Measurements from ENCODE around the gene RELN.
"Not testable (repeated sequence)": the region's sequence is repeated elsewhere in the genome, so short reads cannot be mapped to it uniquely, and the experiment has no call there.

The RELN gene

DNA sequence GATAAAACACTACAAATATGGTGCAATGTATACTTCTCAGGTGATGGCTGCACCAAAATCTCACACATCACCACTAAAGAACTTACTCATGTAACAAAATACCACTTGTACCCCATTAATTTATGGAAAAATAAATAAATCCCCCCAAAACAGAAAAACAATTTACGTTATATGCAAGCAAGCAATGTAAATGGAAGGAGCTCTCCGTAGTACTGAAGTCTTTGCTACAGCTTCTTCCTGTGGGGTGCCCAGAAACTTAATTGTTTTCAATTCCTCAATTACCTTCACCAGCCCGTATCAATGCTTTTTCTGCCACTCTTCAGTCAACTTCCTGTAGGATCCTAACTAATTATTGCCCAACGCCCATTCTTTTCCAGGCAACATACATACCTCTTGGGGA is 138.1 kb downstream of the RELN start:
- peak; percentile 0 for DNase-seq (ENCODE audit: low read depth)

DNA sequence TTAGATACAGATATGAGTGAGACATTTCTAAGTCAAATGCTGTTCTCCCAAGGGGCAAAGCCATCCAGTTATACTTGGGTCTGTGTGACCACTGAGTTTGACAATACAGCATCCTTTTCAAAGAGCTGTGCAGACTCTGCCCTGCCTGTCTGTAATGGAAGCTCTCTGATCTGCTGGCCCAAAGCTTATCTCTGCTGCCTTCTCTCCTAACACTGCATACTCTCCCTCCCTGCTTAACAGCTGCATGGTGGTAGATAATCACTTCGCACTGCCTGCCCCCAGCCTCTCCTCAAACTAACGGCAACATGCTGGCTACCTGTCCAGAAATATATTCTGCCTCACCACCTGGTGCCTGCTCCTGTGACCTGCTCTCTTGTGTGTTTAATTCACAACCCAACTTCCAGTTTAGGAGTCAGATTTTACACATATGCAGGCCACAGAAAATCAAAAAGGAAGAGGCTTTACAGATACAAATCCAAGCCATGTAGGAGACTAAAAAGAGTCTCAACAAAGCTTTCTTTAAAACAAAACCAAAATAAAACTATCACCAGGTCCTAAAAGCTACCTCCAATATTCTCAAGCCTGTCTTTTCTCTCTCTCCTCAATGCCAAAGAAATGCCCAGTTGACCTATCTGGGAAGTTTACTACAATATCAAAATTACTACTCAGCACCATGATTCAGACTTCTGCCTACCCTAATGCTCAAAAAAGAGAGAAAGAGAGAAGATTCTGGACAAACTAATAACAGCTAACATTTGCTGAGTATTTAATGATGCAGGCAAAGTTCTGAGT is 145.6 kb downstream of the RELN start:
- no peak for DNase-seq (ENCODE audit: low read depth)

DNA sequence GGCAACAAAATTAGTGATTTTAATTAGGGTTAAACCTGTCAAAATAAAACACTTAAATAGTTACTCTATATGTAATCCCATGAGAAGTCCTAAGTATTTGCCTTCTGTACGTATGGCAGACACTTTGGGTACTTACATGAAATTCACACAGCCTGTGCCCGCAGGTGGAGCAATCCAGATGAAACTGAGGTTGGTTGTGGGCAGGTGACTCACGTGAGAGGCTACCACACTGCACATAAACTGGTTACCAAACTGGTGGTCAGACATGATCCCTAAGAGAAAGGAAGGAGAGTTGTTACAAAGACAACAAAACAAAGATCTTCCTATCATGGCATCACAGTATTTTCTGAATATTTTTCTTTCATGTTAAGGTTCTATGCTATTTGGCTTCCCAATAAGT is 156.1 kb downstream of the RELN start:
- DNase-seq (ENCODE audit: low read depth): no peak

DNA sequence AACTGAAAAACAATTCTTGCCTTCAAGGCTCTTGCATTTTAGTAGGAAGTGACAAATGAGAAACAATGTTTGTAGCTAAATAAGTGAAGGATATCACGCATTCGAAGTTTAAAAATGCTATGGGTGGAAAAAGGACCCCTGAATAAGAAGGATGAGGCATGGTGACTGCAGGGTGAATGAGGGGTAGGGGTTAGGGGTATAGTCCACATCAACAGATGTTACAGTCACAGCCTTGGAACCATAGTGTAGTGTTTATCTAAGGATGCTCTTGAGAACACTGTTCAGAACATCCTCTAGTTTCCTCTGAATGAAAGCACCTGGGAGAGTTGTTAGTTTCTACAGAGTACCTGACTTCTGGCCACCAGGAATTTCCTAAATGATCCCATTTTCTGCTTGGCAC is 157.0 kb downstream of the RELN start:
- no peak for DNase-seq (ENCODE audit: low read depth)

DNA sequence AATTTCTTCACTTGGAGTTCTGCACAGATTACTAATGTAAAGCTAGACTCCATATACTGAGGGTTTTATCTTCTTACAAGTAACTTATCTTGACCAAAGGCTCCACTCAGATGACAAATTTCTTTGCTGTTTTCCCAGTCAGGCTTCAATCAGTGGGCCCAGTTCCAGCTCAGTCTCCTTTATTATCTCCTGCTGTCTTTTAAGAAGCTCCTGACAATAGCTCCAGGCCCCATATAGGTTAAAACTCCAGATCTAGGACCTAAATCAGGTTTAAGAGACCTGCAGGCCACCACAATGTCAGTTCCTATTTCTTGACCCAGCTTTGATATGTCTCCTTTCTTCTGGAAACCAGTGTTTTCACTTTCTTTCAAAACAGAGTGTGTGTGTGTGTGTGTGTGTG is 165.2 kb downstream of the RELN start:
- no peak for DNase-seq (ENCODE audit: low read depth)

DNA sequence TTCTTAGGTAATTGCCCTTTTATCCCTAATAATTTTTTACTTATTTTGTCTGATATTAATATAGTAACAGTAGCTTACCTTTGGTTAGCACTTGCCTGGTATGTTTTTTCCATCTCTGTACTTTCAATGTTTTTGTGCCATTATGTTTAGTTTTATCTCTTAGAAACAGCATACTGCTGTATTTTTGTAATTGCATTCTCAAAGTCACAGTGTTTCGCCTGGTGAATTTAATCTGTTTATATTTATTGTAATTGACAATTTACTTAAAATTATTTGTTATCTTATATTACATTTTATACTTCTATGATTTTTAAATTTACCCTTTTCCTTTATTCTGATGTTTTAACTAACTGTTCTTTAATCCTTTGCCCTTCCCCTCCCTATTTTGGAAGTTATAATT is 166.4 kb downstream of the RELN start:
- no peak for DNase-seq (ENCODE audit: low read depth)

DNA sequence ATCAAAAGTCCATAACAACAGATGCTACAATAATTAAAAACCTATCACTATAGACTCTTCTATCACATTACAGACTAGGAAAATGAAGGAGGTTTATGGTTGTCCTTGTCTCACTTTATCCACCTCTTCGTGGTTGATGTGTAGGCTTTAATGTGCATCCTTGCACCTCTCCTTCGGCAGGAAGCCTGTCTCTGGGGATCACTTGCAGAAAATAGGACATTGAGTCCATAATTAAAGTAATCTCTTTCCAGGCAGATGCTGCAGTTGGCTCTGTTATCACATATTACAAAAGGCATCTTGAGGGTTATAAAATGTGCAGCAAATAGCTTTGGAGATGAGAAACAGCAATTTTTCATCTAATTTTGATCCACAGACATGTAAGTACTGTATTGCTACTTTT is 168.4 kb downstream of the RELN start:
- no peak for DNase-seq (ENCODE audit: low read depth)

DNA sequence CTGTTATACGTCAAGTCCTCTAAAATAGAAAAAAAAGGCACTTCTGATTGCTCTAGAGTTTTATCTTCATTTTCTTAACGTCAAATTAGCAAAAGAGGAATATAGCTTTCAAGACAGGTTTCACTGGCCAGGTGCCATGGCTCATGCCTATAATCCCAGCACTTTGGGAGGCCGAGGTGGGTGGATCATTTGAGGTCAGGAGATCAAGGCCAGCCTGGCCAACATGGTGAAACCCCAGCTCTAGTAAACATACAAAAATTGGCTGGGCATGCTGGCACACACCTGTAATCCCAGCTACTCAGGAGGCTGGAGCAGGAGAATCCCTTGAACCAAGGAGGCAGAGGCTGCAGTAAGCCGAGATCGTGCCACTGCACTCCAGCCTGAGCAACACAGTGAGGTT is 173.5 kb downstream of the RELN start:
- not testable (repeated sequence) for DNase-seq (ENCODE audit: low read depth)

DNA sequence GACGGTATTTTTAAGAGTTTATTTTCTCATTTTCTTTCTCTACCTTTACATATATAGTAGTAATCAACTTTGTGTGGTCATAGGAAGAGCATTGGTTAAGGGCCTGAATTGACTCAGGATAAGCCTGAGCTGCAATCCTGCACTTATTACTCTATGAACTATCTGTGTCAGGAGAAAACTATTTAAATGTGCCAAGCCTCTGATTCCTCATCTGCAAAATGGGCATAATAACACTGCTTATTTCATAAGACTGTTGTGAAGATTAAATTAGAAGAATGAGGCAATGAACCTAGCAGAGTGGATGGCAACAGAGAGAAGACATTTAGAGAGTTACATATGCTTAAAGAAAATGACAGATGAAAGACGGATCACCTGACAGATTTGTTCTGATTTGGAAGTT is 175.5 kb downstream of the RELN start:
- DNase-seq (ENCODE audit: low read depth): no peak

DNA sequence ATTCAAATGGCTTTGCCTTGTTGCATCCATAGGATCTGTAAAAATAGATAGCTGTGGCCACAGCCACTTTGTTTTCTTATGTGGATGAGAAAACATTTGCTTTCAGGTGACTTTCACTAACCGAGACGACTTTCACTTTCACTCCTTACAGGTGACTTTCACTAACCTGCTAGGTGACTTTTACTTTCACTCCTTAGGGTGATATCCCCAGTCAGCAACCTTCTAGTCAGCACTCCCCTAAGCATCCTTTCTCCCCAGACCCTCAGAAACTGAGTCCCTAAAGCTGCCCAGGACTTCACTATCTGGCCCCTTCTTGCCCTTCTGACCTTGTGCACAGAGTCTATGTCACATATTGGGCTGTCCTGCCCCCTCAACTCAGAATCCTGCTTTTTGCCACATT is 177.5 kb downstream of the RELN start:
- no peak for DNase-seq (ENCODE audit: low read depth)

DNA sequence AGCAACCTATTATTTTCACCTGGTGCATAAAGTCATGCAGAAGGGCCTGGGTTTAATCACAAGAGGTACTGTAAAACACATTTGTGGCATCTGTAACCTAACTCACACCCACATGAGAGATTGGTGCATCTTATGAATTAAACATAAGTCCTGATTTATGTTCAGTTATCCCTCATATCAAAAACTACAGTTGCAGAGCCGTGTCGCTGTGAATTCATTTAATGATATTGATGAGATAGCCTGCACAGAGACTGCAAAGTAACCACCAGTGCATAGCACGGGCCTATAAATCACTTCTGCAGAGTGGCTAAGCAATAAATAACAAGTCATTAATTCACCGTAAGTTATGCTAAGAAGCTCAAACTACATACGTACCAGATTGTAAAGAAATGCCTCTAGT is 178.2 kb downstream of the RELN start:
- no peak for DNase-seq (ENCODE audit: low read depth)

DNA sequence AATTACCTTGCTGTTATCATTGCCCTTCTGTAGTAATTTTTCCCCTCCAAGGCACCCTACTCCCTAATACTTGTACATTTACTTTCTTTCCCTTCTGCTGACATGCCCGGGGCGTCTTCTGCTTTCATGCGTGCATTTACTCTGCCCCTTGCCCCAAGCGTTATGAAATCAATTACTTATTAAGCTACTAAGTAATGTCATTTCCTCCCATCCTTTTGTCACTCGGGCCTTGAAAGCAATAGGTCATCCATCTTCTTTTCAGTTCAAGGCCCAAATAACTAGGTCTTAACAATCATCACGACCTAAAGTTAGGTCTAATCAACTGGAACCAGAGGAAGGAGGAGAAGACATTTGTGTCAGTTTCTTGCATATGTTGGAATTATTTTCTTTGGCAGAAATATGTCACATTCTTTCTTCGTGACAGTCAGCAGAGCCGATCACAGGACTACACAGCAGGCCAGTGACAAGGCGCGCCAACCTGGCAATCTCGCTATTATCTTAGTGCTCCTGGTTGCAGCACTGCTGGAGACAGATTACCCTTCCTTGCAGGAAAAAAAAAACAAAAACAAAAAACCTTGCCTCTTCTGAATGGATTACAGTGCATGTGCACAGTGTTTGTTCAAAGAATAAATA is 179.2 kb downstream of the RELN start:
- no peak for DNase-seq (ENCODE audit: low read depth)

DNA sequence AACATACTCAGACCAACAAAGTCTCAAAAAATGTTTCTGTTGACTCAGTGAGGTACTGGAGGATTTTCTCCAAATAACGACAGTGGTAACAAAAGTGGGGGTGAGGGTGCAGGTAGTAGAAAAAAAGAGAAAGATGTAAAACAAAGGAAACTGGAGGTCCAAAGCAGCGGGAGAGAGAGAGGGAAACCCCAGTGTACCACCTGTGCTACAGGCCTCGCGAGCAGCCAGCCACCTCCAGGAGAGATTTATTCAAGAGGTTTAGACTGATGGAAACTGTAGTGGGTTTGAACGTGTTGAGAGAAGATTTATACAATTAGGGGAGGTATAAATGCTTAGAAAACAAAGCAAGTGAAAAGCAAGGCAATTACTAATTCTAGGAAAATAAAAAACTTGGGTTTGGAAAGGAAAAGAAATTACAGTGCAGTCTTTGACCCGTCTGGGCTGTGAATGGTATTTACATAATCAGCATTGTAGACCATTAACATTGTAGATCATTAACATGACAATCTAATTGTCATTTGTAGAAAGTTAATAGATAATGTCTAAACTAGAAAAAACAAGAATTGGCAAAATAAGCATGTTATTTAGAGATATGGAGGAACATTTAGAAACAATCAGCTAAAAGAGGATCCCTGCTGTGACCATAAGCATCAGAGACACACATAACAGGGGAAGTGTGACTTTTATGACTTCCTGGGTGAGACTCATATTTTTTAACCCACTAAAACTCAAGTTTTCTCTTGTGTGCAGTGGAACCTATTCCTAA is 180.0 kb downstream of the RELN start:
- no peak for DNase-seq (ENCODE audit: low read depth)

DNA sequence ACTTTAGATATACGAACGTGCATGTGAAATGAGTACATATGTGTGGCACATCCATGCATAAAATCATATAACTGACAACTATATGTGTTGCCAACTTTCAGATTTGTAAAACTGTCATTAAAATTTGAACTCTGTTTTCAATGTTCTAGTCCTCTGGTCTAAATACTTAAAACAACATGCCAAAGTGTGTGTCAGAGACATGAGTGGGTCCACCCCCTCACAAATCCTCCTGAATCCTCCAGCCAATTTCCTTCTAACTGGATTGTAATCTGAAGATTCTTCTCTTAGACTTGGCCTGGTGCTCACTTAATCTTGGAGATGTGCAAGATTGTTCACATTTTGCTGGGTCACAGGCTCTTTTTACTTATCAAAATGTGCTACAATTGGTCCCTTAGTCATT is 184.1 kb downstream of the RELN start:
- DNase-seq (ENCODE audit: low read depth): no peak

DNA sequence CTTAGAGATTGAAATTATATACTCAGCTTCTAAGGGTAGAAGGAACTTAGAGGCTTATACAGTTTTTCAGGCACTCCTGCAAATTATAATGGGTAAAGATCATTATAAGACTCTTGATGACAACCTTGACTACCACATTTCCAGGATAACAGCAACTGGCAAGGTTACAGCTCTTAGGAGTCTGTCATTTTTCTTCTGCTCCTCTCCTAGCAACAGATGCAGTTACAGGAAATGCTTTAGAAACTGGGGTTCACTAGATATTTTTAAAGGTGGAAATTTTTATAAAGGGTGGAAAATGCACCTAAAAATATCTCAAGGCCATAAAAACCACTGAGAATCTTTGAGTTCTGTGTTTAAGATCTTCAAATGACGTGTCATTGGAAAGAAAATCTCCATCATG is 185.8 kb downstream of the RELN start:
- DNase-seq (ENCODE audit: low read depth): no peak

DNA sequence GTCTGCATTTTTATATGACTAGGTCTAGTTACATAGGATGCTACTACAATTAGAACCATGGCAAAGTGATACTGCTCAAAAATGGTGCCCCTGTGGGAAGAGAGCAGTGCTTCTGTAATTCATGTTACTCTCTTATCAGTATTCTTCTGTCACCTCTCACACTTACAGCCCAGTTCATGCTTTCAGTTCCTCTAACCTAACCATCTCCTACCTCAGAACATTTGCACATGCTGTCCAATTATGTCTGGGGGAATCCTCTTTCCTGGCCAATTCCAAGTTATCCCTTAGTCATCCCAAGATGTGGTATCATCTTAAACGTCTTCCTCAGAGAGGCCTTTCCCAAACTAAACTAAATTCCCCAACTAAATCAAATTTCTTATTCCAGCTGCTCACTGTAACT is 190.2 kb downstream of the RELN start:
- DNase-seq (ENCODE audit: low read depth): no peak

DNA sequence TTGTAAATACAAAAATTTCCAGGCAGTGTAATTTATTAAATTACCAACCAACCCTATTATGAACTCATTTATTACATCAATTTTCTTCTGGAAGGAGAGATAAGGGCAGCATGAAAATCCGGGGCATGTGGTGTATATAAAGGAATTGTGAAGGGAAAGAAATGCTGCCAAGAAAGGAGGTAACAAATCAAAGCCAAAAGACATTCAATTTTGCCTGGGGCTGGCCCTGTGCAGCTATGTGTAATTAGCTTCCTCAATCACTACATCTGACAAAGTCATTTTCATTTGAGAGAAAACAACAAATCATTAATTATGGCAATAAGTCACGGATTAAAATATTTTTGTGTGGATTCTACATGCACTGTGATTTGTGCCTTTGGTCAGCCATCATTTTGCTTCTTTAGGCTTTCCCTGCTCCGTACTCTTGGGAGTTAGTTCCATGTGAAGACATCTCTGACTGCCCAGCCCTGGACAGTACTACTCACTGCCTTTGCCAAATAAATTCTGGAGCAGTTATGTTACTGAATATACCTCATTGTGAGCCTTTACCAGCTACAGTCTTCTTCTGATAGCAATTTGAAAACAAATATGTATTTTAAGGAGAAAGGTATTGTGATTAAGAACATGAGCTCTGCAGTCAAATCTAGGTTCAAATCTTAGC is 191.7 kb downstream of the RELN start:
- DNase-seq (ENCODE audit: low read depth): no peak

DNA sequence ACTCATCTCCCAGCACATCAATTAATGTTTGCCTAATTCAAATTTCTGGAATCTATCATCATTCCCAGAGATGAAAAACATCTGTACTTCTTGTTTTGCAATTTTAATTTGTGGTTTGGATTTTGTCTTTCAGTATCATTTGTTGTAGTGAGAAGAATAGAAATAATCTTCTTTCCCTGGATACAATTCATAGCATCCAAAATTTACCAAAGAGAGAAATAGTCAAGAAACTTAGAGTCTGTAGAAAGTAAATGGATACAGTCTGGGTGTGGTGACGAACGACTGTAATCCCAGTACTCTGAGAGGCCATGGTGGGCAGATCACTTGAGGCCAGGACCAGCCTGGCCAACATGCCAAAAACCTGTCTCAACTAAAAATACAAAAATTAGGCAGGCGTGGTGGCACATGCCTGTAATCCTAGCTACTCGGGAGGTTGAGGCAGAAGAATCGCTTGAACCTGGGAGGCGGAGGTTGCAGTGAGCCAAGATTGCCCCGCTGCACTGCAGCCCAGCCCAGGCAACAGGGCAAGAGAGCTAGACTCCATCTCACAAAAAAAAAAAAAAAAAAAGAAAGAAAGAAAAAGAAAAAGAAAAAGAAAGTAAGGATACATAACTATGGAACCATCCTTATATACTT is 193.0 kb downstream of the RELN start:
- DNase-seq (ENCODE audit: low read depth): no peak

DNA sequence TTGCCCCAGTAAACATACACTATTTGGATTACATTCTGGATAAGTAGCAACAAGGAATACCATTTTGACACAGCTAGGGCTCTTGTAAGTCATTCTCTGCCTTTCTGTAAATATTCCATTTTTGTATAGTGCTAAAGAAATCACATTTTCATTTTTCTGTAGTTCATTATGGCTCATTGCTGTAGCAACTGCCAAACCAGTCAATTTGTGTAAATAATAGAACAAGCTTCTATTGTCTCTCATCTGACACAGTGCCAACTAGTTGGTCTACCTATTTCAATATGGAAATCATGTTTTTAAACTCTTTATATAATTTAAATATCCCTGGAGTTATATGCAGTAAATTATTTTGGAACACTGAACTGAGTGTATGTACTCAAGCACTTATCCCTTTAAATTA is 193.7 kb downstream of the RELN start:
- no peak for DNase-seq (ENCODE audit: low read depth)

DNA sequence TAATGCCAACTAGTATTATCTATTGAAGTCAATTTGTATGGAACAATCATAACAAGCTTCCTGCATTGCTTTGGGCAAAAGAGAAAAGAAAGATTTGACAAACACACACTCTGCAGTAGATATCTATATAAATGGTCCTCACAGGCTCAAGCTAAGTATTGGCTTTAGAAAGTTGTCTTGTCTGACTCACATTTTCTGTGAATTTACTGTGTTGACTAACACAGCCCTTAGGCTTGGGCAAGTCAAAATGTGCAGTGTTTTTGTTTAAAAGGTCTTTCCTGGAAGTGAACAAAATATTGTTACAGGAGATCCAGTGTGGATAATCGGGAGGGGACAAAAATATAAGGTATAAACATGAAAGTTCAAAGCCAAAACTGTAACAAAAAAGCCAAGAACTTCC is 194.4 kb downstream of the RELN start:
- no peak for DNase-seq (ENCODE audit: low read depth)

DNA sequence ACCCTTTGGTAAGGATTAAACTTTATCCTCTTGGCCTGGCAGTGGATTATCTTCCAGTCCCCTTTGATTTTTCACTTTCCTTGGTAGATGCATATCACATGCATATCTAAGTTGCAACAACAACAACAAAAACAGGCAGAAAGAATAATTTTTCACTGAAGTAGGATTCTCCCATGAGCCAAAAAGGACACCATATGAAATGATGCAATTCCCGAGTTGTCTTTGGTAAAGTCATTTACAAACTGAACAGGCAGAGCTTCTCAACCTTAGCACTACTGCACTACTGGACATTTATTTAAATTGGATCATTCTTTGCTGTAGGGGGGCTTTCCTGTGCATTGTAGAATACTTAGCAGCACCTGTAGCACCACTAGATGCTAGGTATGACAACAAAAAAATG is 195.0 kb downstream of the RELN start:
- DNase-seq (ENCODE audit: low read depth): no peak

DNA sequence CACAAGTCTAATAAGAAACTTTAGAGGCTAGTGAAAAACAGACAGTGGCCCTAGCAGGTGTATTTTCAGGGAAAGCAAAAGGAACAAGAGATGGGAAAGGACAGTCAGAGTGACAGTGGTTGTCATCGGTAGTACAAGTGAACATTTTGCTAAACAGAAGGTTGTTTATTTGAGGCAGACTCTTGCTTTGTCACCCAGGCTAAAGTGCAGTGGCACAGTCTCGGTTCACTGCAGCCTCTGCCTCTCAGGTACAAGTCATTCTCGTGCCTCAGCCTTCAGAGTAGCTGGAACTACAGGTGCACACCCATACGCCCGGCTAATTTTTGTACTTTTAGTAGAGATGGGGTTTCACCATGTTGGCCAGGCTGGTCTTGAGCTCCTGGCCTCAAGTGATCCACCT is 195.8 kb downstream of the RELN start:
- DNase-seq (ENCODE audit: low read depth): no peak
